Kidney epithelial cell (primary cell): ENCODE data around the gene KRT6A. TPM values are rescaled to one million over a fixed set of nuclear protein-coding genes. Genes with fewer than 3 reads are reported as not detected.

ENCODE experiments used
- DNase-seq: peaks from one replicate; pipeline ENCODE4 v3.0.0-alpha.2; 2010; ENCODE audit warnings: low read depth
- H3K27me3 ChIP-seq: 2 replicates; pipeline ENCODE4 v1.6.0; 2011; ENCODE audit warnings: low read length; ENCODE audit not compliant: control insufficient read depth, insufficient read depth
- H3K36me3 ChIP-seq: 2 replicates; pipeline ENCODE4 v1.5.1; 2011; ENCODE audit warnings: low read length; ENCODE audit not compliant: control insufficient read depth, insufficient read depth
- H3K4me3 ChIP-seq: 2 replicates; pipeline ENCODE4 v1.5.1; 2011; ENCODE audit warnings: low read depth, mild to moderate bottlenecking, control low read depth, low read length
- total RNA-seq: library from RNA; depleted of rRNA; stranded (reverse); fragments of >200 nt; gene quantifications from 2 replicates; pipeline ENCODE4 v1.2.3, GENCODE V29; 2015
- TF ChIP-seq, protein P1 (sequence below): IDR thresholded peaks from 2 replicates; pipeline ENCODE4 v1.5.1; 2011; ENCODE audit warnings: mild to moderate bottlenecking, moderate library complexity, low read length, control low read depth, inconsistent platforms; ENCODE audit not compliant: insufficient read depth, poor library complexity, severe bottlenecking

KRT6A gene
- total RNA-seq, 1 donor from 2014 or later = 0.21 TPM

DNA sequence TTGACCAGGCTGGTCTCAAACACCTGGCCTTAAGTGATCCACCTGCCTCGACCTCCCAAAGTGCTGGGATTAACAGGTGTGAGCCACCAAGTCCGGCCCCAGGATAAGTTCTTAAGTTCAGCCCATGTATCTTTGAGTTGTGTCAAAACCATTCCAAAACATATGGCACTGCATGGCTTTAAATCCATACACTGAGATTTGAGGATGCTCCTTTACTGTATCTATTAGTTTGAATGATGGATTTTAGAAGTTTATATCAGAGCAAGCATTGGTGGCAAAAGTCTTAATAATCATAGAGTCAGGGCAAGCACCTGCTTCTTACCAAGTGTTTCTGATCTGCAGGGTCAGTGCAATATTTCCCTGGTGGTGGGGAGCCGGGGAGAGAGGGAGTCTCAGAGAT lies 47.2 kb downstream of the KRT6A start:
- DNase-seq = no peak
- H3K4me3 ChIP-seq = no peak overlapping the region
- H3K36me3 ChIP-seq = no peaks in the 10 kb centered on the region
- H3K27me3 ChIP-seq = no peaks in the 10 kb centered on the region
- TF ChIP-seq, protein P1, sequence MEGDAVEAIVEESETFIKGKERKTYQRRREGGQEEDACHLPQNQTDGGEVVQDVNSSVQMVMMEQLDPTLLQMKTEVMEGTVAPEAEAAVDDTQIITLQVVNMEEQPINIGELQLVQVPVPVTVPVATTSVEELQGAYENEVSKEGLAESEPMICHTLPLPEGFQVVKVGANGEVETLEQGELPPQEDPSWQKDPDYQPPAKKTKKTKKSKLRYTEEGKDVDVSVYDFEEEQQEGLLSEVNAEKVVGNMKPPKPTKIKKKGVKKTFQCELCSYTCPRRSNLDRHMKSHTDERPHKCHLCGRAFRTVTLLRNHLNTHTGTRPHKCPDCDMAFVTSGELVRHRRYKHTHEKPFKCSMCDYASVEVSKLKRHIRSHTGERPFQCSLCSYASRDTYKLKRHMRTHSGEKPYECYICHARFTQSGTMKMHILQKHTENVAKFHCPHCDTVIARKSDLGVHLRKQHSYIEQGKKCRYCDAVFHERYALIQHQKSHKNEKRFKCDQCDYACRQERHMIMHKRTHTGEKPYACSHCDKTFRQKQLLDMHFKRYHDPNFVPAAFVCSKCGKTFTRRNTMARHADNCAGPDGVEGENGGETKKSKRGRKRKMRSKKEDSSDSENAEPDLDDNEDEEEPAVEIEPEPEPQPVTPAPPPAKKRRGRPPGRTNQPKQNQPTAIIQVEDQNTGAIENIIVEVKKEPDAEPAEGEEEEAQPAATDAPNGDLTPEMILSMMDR = no peak

DNA sequence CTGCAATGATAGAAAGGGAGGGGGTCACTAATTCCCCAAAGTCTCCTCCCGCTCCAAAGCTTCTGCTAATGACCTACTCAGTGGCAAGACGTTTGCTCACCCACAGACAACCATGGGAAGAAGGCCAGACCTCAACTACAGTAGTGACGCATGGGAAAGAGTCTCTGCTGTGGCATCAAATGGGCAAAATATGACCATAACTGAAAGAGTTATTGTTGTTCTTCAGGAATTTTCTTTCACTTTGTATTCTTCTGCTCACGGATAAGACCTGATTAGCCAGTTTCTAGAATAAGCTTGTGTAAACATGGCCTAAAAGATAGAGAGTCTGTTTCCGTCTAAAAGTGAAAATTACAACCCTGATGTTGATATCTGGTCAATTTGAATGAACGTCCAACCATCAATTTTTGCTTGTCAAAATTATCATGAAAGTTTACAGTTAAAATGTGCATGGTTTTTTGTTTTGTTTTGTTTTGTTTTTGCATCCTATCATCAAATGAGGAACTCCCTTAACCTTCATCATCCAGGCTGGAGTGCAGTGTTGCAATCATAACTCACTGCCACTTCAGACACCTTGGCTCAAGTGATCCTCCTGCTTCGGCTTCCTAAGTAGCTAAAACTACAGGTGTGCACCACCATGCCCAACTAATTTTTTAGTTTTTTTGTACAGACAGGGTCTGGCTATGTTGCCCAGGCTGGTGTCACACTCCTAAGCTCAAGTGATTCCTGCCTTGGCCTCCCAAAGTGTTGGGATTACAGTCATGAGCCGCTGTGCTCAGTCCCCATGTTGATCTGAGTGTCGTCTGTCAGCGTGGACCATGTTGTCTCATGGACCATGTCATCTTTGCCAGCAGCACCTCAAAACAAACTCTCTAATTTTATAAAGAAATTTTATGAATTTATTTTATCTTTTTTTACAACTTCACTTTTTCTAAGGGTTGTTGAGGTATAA lies 48.1 kb downstream of the KRT6A start:
- DNase-seq = no peak
- TF ChIP-seq, protein P1 = no peak
- H3K4me3 ChIP-seq = no peak overlapping the region
- H3K27me3 ChIP-seq = no peaks in the 10 kb centered on the region
- H3K36me3 ChIP-seq = no peaks in the 10 kb centered on the region

- DNase-seq = no peak
- no peak overlapping the region for H3K4me3 ChIP-seq
- no peaks in the 10 kb centered on the region for H3K27me3 ChIP-seq
- no peaks in the 10 kb centered on the region for H3K36me3 ChIP-seq
- TF ChIP-seq, protein P1 = no peak
Observed at GRCh38 chr12:52443966-52444365, 49.1 kb downstream of the KRT6A start.

GRCh38 chr12:52442600-52443061 lies 50.4 kb downstream of the KRT6A start:
- no peaks in the 10 kb centered on the region for H3K36me3 ChIP-seq
- TF ChIP-seq, protein P1 = no peak
- no peak overlapping the region for H3K4me3 ChIP-seq
- DNase-seq = peak; percentile 63
- no peaks in the 10 kb centered on the region for H3K27me3 ChIP-seq

DNA sequence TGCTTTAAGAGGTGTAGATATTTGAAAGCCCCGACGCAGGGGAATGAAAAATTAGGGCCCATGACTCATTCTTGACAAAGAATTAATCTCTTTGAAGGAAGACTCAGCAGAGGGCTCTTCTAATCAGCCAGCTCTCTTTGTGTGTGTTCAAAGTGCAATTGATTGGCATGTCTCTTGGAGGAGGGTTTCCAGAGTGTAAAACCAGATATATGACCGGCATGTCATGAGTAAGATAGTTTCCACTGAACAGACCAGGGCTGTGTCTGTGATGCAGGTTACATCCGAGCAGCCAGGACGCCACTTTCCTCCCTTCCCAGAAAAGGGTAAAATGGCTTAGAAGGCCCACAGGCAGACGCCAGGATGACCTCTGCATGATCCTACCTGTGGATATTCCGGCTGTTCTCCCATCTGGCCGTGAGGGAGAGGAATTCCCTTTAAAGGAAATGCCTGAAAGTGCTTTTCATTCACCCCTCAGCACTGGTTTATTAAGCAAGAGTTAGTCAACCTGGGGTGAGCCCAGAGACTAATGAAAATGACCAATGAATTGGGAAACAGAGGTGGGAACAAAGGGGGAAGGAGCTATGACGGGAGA lies 51.6 kb downstream of the KRT6A start:
- TF ChIP-seq, protein P1 = no peak
- H3K4me3 ChIP-seq = no peak overlapping the region
- no peak for DNase-seq
- no peaks in the 10 kb centered on the region for H3K27me3 ChIP-seq
- H3K36me3 ChIP-seq = no peaks in the 10 kb centered on the region
